Activated CD4-positive, alpha-beta T cell treated with anti-CD3 and anti-CD28 coated beads, Interleukin-2, amount 50 U/mL, for 1 hour (primary cell): ENCODE data around the gene CCDC85C.

Experiments
- DNase-seq: peaks from one replicate; pipeline ENCODE4 v3.0.0-alpha.2; 2020

CCDC85C gene

GRCh38 chr14:99535908-99536778 lies 67.9 kb downstream of the CCDC85C start:
- DNase-seq, result no peak

- DNase-seq, result no peak
These were observed 68.6 kb downstream of the CCDC85C start for GRCh38 chr14:99535448-99535847.

- no peak for DNase-seq
These were observed 69.1 kb downstream of the CCDC85C start for GRCh38 chr14:99534863-99535262.

GRCh38 chr14:99534333-99534732 lies 69.7 kb downstream of the CCDC85C start:
- no peak for DNase-seq

- DNase-seq, result no peak
These were observed 71.7 kb downstream of the CCDC85C start for GRCh38 chr14:99532310-99532709.

GRCh38 chr14:99531251-99532096 lies 72.5 kb downstream of the CCDC85C start:
- DNase-seq, result no peak

GRCh38 chr14:99530407-99531155 lies 73.4 kb downstream of the CCDC85C start:
- DNase-seq, result no peak

GRCh38 chr14:99529899-99530298 lies 74.1 kb downstream of the CCDC85C start:
- no peak for DNase-seq

- no peak for DNase-seq
These were observed 76.5 kb downstream of the CCDC85C start for GRCh38 chr14:99527427-99528076.

GRCh38 chr14:99527026-99527425 lies 77.0 kb downstream of the CCDC85C start:
- no peak for DNase-seq

- no peak for DNase-seq
These were observed 78.3 kb downstream of the CCDC85C start for GRCh38 chr14:99525699-99526080.

GRCh38 chr14:99524804-99525698 lies 79.0 kb downstream of the CCDC85C start:
- DNase-seq, result no peak

- no peak for DNase-seq
These were observed 79.8 kb downstream of the CCDC85C start for GRCh38 chr14:99524091-99524661.

GRCh38 chr14:99523704-99524055 lies 80.3 kb downstream of the CCDC85C start:
- DNase-seq, result no peak

GRCh38 chr14:99522934-99523703 lies 80.9 kb downstream of the CCDC85C start:
- DNase-seq, result no peak

- DNase-seq, result no peak
These were observed 81.5 kb downstream of the CCDC85C start for GRCh38 chr14:99522457-99522891.

GRCh38 chr14:99522025-99522401 lies 82.0 kb downstream of the CCDC85C start:
- no peak for DNase-seq

GRCh38 chr14:99521176-99522024 lies 82.6 kb downstream of the CCDC85C start:
- DNase-seq, result no peak

GRCh38 chr14:99520571-99521081 lies 83.4 kb downstream of the CCDC85C start:
- no peak for DNase-seq
